ENCODE data around the gene LRRC8D.
"Not testable (repeated sequence)": the region's sequence is repeated elsewhere in the genome, so short reads cannot be mapped to it uniquely, and the experiment has no call there.

LRRC8D gene

GRCh38 chr1:89913353-89914095, 92.7 kb downstream of the LRRC8D start:
- no peak for DNase-seq (ENCODE audit: low spot score)

- DNase-seq (ENCODE audit: low spot score): no peak
Measured at GRCh38 chr1:89917353-89917752, 96.5 kb downstream of the LRRC8D start.

GRCh38 chr1:89918127-89918793, 97.4 kb downstream of the LRRC8D start:
- DNase-seq (ENCODE audit: low spot score): no peak

GRCh38 chr1:89918794-89919155, 97.9 kb downstream of the LRRC8D start:
- DNase-seq (ENCODE audit: low spot score): no peak

DNA sequence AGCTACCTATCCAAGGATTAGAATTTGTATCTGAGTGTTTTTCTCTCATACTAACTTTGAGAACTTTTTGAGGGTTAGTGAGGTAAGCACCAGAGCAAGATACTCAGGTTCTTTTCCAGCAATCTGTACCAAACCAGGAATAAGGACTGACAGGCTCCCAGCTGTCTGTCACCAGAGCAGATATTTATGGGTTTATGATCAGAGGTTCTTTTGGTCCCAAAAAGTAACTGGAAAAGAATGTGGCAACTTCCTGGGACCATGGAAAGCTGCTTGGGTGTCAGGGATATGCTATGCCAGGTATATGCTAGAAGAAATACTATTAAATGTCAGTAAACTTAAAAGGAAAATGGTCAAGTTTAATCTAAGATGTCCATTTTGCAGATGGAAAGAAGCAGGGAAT, 98.3 kb downstream of the LRRC8D start:
- DNase-seq (ENCODE audit: low spot score): no peak

DNA sequence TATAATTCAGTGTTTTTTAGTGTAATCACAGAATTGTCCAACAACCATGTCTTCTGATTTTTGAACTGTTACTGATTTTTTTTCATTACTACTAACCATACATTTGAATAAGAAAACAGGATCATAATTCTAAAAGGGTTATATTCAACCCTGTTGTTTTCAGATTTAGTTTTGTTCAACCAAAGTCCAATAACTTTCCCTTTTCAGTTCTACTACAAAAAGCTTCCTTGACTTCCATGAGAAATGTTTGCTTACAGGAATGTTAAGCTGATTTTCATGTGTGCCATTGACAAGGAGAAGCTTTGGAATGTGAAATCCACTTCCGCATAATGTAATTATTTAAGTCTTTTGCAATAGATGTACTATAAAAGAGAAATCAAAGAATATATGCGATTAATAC, 102.1 kb downstream of the LRRC8D start:
- DNase-seq (ENCODE audit: low spot score): no peak

GRCh38 chr1:89923517-89923916, 102.7 kb downstream of the LRRC8D start:
- no peak for DNase-seq (ENCODE audit: low spot score)

DNA sequence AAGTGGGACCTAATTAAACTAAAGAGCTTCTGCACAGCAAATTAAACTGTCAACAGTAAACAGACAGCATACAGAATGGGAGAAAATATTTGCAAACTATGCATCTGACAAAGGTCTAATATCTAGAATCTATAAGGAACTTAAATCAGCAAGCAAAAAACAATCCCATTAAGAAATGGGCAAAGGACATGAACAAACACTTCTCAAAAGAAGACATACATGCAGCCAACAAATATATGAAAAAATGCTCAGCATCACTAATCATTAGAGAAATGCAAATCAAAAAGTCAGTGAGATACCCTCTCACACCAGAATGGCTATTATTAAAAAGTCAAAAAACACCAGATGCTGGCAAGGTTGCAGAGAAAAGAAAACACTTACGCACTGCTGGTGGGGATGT, 103.2 kb downstream of the LRRC8D start:
- DNase-seq (ENCODE audit: low spot score): not testable (repeated sequence)

DNA sequence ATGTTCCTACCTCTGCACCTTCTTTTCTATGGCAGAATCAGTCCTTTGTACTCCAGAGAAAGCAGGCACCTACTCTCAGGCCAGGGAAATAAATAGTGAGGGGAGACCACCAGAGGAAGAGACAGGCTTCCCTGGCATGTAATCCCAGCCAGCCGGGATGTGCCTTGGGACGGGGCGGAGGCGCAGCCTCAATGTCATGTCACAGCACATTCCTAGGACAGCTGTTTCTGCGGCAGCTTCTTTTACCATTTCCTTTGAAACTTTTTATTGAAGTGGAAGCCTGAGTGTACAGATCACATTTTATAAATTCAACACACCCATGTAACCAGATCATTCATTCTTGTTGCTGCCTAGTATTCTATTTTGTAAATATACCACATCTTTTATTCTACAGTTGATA, 106.2 kb downstream of the LRRC8D start:
- DNase-seq (ENCODE audit: low spot score): no peak

DNA sequence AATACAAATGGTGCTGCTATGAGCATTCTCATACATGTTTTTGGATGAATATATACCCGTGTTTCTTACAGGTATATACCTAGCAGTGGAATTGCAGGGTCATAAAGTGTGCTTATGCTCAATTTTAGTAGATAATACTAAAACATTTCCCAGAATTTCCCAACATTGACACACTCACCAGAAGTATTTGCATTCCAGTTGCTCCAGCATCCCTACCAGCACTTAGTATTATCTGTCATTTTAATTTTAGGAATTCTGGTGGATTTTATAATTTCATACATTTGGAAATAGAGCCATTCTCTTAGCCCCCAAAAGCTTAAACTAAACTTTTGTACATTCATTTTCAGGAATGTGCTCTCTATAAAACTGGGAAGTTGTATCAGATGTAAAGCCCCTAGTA, 106.6 kb downstream of the LRRC8D start:
- no peak for DNase-seq (ENCODE audit: low spot score)

DNA sequence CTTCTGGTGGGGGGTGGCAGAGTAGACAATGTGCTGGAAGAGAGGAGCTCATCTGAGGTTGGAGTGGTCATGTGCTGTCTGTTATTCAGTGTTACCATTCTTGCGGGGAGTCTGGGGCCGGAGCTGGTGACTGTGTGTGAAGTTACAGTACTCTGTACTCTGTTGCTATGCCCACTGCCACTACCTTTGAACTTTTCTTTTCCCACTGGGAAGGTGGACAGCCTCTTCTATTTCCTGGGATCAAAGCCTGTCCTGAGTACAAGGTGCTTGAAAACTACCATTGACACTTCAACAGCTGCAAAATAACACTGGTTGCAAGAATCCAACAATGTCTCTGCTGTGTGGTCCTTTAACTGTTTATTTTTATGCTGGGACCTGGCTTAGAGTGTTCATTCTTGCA, 107.7 kb downstream of the LRRC8D start:
- DNase-seq (ENCODE audit: low spot score): no peak

- no peak for DNase-seq (ENCODE audit: low spot score)
Measured at GRCh38 chr1:89929467-89930063, 108.7 kb downstream of the LRRC8D start.

DNA sequence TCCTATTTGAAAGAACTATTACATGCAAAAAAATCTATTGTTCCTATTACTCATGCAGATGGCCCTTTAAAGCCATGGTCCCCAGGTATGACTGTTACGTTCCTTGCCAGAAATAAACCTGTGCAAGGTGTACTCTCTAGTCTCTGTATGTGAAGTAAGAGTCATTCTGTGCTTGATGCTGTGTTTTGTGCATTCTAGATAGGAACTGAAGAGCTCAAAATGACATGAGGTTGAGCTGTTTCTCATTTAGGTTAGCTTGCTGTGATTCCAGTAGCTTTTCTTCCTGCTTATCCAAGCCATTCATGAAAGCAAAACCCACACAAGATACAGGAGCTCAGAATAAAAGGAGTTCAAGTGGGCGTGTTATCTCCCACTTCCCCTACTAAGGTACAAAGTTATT, 109.7 kb downstream of the LRRC8D start:
- DNase-seq (ENCODE audit: low spot score): no peak

- DNase-seq (ENCODE audit: low spot score): no peak
Measured at GRCh38 chr1:89931964-89932363, 111.1 kb downstream of the LRRC8D start.

- no peak for DNase-seq (ENCODE audit: low spot score)
Measured at GRCh38 chr1:89932598-89933364, 111.9 kb downstream of the LRRC8D start.

- DNase-seq (ENCODE audit: low spot score): no peak
Measured at GRCh38 chr1:89934461-89934860, 113.6 kb downstream of the LRRC8D start.

- DNase-seq (ENCODE audit: low spot score): no peak
Measured at GRCh38 chr1:89935235-89935634, 114.4 kb downstream of the LRRC8D start.

DNA sequence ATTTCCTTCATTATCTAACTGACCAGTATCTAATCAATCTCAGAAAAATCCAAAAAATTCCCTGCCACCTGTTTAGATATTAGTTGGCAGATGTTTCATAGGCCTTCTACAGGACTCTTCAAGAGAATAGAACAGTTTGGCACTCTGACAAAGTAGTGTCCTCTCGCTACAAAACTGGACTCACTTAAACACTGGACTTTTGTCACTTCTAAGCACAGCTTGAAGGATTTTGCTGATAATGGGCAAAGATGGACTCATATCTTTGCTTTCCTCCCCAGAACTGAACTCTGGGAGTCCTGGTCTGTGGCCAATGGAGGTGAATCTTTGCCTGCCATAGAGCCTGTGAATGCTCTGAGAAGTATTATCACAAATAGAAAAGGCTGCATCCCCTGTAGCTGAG, 115.9 kb downstream of the LRRC8D start:
- no peak for DNase-seq (ENCODE audit: low spot score)

DNA sequence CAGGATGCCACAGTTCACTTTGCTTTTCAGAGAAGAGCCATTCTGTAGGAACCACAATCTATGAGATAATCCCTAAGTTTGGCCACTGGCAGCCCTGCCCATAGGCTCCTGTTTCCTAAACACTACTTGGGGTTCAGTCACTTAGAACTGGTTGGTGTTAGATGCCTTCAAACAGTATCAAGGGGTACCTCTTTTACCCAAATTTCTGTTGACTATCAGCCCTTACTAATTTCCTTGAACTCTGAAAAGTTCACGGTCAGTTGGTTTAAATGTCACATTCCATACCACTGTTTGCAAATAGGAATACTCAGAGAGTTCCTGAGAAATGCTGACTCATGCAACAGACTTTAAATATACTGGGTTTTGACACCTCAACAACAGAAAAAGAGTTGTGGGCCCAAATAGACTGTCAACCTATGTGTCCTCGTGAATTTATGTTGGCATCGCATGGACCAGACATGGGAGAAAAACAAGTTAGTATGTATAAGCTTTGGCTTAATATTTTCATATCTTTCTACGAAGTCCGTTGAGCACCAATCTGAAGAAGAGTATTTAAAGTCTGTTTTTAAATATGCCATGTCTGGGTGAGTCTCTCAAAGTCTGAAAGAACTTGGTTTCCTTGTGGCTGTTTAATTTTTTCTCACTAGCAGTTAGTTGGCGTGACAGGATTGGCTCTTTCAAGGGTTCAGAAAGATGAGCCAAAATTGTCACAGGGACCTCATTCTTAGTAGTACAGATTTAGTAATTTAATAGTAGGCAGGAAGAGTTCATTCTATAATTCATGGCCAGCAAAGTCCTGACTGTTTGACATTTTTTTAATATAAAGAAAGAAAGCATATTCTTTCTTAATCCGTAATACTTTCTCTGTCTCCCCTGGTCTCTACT, 117.6 kb downstream of the LRRC8D start:
- peak; percentile 23 for DNase-seq (ENCODE audit: low spot score)

DNA sequence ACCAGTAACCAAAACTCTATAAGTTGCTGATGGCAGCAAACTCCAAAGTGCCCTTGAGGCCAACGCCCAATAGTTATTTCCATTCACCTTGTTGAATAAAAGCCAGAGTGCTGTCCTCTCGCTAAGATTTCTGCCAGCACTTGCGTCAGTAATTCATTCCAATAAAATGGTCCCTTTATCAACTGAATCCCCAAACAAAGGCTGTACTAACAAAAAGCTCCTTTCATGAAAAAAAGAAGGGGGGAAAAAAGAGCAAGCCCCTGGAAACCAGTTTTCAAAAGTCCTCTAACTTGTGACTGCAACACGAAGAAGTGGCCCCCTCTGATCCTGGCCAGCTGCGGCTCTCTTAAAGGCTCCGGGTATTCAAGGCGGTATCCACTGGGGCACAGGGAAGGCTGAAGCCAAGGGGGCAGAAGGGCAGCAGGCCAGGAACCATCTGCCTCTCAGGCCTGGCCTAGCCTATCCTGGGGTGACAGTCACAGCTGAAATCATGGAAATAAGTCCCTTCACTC, 118.3 kb downstream of the LRRC8D start:
- DNase-seq (ENCODE audit: low spot score): no peak

- DNase-seq (ENCODE audit: low spot score): no peak
Measured at GRCh38 chr1:89939693-89940438, 119.0 kb downstream of the LRRC8D start.
